Measurements from ENCODE around the gene ANP32B. TPM values are rescaled to one million over a fixed set of nuclear protein-coding genes. Genes with fewer than 3 reads are reported as not detected.

ANP32B gene
- total RNA-seq, 1 donor = 12.7 TPM

DNA sequence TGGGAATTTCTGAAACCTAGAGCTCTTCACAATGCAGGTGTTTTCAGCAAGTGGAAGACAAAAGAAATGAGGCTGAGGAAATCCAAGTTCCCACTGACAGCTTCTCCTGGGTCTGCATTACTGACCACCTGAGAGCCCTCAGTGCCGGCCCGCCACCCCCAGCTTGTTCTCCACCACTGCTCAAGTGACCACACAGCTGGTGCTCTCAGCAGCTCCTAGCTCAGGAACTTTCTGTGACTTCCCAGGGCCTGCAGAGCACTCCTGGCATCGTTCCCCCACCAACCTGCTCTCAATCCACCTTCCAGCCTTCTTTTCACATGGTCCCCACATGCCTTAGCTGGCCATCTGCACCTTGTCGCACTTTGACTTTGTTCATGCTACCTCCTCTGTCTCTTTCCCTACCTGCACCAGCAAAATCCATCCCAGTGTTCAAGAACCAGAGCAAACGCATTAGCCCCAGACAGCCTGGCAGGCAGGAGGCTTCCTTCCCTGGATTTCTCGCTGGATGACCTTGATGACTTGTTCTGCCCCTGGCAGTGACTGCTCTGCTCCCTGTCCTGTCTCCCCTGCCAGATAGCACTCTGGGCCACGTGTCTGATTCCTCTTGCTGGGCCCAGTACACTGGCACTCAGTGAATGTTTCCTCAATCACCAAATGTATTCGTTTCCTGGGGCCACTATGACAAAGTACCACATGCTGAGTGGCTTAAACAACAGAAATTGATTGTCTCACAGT, 38.3 kb downstream of the ANP32B start:
- Histone ChIP-seq H3K27me3 (ENCODE audit: insufficient read depth, low read length) (no peaks in the 10 kb centered on the region), H3K4me1 (ENCODE audit: insufficient read depth, low read length) (peaks cover 7% of the 10 kb centered on the region), H3K27ac (ENCODE audit: low read depth, low read length) (peak overlapping the region; percentile 60), H3K4me3 (ENCODE audit: insufficient read depth, low read length) (no peak overlapping the region), H4K20me1 (ENCODE audit: insufficient read depth, low read length) (no peaks in the 10 kb centered on the region), H3K36me3 (ENCODE audit: insufficient read depth, low read length) (peaks cover 32% of the 10 kb centered on the region), H3K9me3 (ENCODE audit: low read depth, low read length) (no peaks in the 10 kb centered on the region), H3K79me2 (ENCODE audit: insufficient read depth, low read length) (no peaks in the 10 kb centered on the region), H2AFZ (ENCODE audit: low read length) (no peak overlapping the region), H3K4me2 (ENCODE audit: insufficient read depth, low read length) (no peak overlapping the region)
- DNase-seq (ENCODE audit: insufficient read length, low spot score, missing footprints) = no peak
- TF ChIP-seq, protein P1, sequence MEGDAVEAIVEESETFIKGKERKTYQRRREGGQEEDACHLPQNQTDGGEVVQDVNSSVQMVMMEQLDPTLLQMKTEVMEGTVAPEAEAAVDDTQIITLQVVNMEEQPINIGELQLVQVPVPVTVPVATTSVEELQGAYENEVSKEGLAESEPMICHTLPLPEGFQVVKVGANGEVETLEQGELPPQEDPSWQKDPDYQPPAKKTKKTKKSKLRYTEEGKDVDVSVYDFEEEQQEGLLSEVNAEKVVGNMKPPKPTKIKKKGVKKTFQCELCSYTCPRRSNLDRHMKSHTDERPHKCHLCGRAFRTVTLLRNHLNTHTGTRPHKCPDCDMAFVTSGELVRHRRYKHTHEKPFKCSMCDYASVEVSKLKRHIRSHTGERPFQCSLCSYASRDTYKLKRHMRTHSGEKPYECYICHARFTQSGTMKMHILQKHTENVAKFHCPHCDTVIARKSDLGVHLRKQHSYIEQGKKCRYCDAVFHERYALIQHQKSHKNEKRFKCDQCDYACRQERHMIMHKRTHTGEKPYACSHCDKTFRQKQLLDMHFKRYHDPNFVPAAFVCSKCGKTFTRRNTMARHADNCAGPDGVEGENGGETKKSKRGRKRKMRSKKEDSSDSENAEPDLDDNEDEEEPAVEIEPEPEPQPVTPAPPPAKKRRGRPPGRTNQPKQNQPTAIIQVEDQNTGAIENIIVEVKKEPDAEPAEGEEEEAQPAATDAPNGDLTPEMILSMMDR (IDR thresholded peaks at IDR 0.05; ENCODE audit: extremely low read depth, low read depth, low read length) = no peak

DNA sequence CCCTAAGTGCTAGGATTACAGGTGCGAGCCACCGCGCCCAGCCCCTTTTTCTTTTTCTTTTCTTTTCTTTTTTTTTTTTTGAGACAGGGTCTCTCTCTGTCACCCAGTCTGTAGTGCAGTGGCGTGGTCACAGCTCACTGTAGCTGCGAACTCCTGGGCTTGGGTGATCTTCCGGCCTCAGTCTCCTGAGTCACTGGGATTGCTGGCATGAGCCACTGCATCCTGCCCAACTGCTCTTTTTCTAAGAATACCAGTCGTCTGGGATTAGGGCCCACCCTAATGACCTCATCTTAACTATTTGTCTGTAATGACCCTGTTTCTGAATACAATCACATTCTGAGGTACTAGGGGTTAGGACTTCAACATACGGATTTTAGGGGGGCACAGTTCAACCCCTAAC, 39.3 kb downstream of the ANP32B start:
- Histone ChIP-seq H3K4me2 (ENCODE audit: insufficient read depth, low read length) (no peak overlapping the region), H3K27ac (ENCODE audit: low read depth, low read length) (peak overlapping the region; percentile 60), H3K79me2 (ENCODE audit: insufficient read depth, low read length) (no peaks in the 10 kb centered on the region), H3K4me1 (ENCODE audit: insufficient read depth, low read length) (peaks cover 7% of the 10 kb centered on the region), H3K9me3 (ENCODE audit: low read depth, low read length) (no peaks in the 10 kb centered on the region), H3K4me3 (ENCODE audit: insufficient read depth, low read length) (no peak overlapping the region), H3K36me3 (ENCODE audit: insufficient read depth, low read length) (peaks cover 22% of the 10 kb centered on the region), H4K20me1 (ENCODE audit: insufficient read depth, low read length) (no peaks in the 10 kb centered on the region), H2AFZ (ENCODE audit: low read length) (no peak overlapping the region), H3K27me3 (ENCODE audit: insufficient read depth, low read length) (no peaks in the 10 kb centered on the region)
- TF ChIP-seq, protein P1 (IDR thresholded peaks at IDR 0.05; ENCODE audit: extremely low read depth, low read depth, low read length) = no peak
- no peak for DNase-seq (ENCODE audit: insufficient read length, low spot score, missing footprints)

DNA sequence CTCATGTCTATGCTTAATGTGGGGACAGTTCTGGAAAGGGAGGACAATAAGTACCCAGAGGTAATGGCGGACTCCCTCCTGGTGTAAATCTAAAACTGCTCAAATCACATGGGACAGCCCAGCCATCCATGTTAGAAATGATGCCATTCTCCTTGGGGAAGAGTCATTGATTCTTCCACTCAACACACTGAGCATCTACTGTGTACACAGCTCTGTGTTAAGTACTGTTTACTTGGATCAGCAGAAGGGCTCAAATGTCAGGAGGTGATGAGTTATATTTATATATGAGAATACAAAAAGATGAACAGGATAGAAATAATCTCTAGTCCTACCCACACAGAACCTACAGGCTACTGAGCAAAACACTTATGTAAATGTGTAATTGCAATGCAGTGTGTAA, 41.6 kb downstream of the ANP32B start:
- Histone ChIP-seq H3K4me3 (ENCODE audit: insufficient read depth, low read length) (no peak overlapping the region), H3K27me3 (ENCODE audit: insufficient read depth, low read length) (no peaks in the 10 kb centered on the region), H4K20me1 (ENCODE audit: insufficient read depth, low read length) (no peaks in the 10 kb centered on the region), H2AFZ (ENCODE audit: low read length) (no peak overlapping the region), H3K9me3 (ENCODE audit: low read depth, low read length) (no peaks in the 10 kb centered on the region), H3K36me3 (ENCODE audit: insufficient read depth, low read length) (peaks cover 3% of the 10 kb centered on the region), H3K4me1 (ENCODE audit: insufficient read depth, low read length) (peaks cover 7% of the 10 kb centered on the region), H3K27ac (ENCODE audit: low read depth, low read length) (no peak overlapping the region), H3K4me2 (ENCODE audit: insufficient read depth, low read length) (no peak overlapping the region), H3K79me2 (ENCODE audit: insufficient read depth, low read length) (no peaks in the 10 kb centered on the region)
- TF ChIP-seq, protein P1 (IDR thresholded peaks at IDR 0.05; ENCODE audit: extremely low read depth, low read depth, low read length) = no peak
- DNase-seq (ENCODE audit: insufficient read length, low spot score, missing footprints) = no peak

DNA sequence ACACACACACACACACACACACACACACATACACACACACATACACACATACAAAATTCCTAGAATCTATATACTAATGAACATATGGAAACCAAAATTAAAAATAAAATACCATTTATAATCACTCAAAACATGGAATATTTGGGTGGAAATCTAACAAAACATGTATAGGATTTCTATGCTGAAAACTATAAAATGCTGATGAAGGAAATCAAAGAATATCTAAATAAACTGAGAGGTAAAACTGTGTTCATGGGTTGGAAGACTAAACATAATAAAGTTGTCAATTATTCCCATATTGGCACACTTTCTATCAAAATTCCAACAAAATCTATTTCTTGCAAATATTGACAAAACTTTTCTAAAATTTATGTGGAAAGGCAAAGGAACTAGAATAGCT, 48.0 kb downstream of the ANP32B start:
- peaks cover 25% of the 10 kb centered on the region for H3K4me1 ChIP-seq (ENCODE audit: insufficient read depth, low read length)
- H3K79me2 ChIP-seq (ENCODE audit: insufficient read depth, low read length) = no peaks in the 10 kb centered on the region
- no peak overlapping the region for H3K4me2 ChIP-seq (ENCODE audit: insufficient read depth, low read length)
- TF ChIP-seq, protein P1 (IDR thresholded peaks at IDR 0.05; ENCODE audit: extremely low read depth, low read depth, low read length) = no peak
- no peak overlapping the region for H2AFZ ChIP-seq (ENCODE audit: low read length)
- no peak overlapping the region for H3K4me3 ChIP-seq (ENCODE audit: insufficient read depth, low read length)
- H3K36me3 ChIP-seq (ENCODE audit: insufficient read depth, low read length) = no peaks in the 10 kb centered on the region
- H4K20me1 ChIP-seq (ENCODE audit: insufficient read depth, low read length) = no peaks in the 10 kb centered on the region
- no peaks in the 10 kb centered on the region for H3K9me3 ChIP-seq (ENCODE audit: low read depth, low read length)
- H3K27me3 ChIP-seq (ENCODE audit: insufficient read depth, low read length) = no peaks in the 10 kb centered on the region
- H3K27ac ChIP-seq (ENCODE audit: low read depth, low read length) = no peak overlapping the region
- DNase-seq (ENCODE audit: insufficient read length, low spot score, missing footprints) = no peak
